ENCODE measurements around the gene KRT79. TPM values are rescaled to one million over a fixed set of nuclear protein-coding genes. Genes with fewer than 3 reads are reported as not detected.

The KRT79 gene
- polyA plus RNA-seq, 3 donors from 2014 or later = not detected

GRCh38 chr12:52836491-52837412, 2.6 kb upstream of the KRT79 start:
- H3K9me3 Mint-ChIP-seq = no peaks in the 10 kb centered on the region
- peak overlapping the region; percentile 84 to 96 (median 88) for H3K27ac Mint-ChIP-seq
- peaks cover 0 to 11% (median 9%) of the 10 kb centered on the region in 3 donors for H3K27me3 Mint-ChIP-seq (ENCODE audit: low read depth in 3 of 3)
- peaks cover 30 to 36% of the 10 kb centered on the region in 2 donors for H3K4me1 Mint-ChIP-seq
- no peaks in the 10 kb centered on the region for H3K36me3 Mint-ChIP-seq
- H3K4me3 Mint-ChIP-seq = peak overlapping the region; percentile 18 to 71 (median 70)
- no peak for DNase-seq

- Mint-ChIP-seq H3K27ac (peak overlapping the region; percentile 84 to 96 (median 88)), H3K27me3 (ENCODE audit: low read depth in 3 of 3) (peaks cover 0 to 11% (median 9%) of the 10 kb centered on the region in 3 donors), H3K4me1 (peaks cover 30 to 36% of the 10 kb centered on the region in 2 donors), H3K9me3 (no peaks in the 10 kb centered on the region), H3K4me3 (peak overlapping the region; percentile 5 to 71 (median 18)), H3K36me3 (no peaks in the 10 kb centered on the region)
- peak; percentile 68 to 77 (median 71) for DNase-seq
These were observed 1.9 kb upstream of the KRT79 start for GRCh38 chr12:52836042-52836466.

GRCh38 chr12:52835271-52836041, 1.3 kb upstream of the KRT79 start:
- Mint-ChIP-seq H3K27me3 (ENCODE audit: low read depth in 3 of 3) (peaks cover 0 to 11% (median 9%) of the 10 kb centered on the region in 3 donors), H3K36me3 (no peaks in the 10 kb centered on the region), H3K9me3 (no peaks in the 10 kb centered on the region), H3K4me3 (peak overlapping the region in 4 of 5 donors; percentile 5 to 71 (median 43)), H3K27ac (peak overlapping the region; percentile 84 to 96 (median 88)), H3K4me1 (peaks cover 30 to 36% of the 10 kb centered on the region in 2 donors)
- no peak for DNase-seq

- Mint-ChIP-seq H3K9me3 (peaks cover 0 to 2% (median 0%) of the 10 kb centered on the region in 6 donors), H3K4me3 (no peak overlapping the region), H3K27me3 (ENCODE audit: low read depth in 3 of 3) (peaks cover 0 to 10% (median 9%) of the 10 kb centered on the region in 3 donors), H3K27ac (peak overlapping the region in 4 of 6 donors; percentile 45 to 96 (median 62)), H3K4me1 (peaks cover 30 to 36% of the 10 kb centered on the region in 2 donors), H3K36me3 (no peaks in the 10 kb centered on the region)
- no peak for DNase-seq
These were observed 553 bp upstream of the KRT79 start for GRCh38 chr12:52834727-52835001.

GRCh38 chr12:52832985-52833905, 866 bp downstream of the KRT79 start:
- peaks cover 27 to 30% of the 10 kb centered on the region in 2 donors for H3K4me1 Mint-ChIP-seq
- peaks cover 0 to 10% (median 5%) of the 10 kb centered on the region in 3 donors for H3K27me3 Mint-ChIP-seq (ENCODE audit: low read depth in 3 of 3)
- H3K36me3 Mint-ChIP-seq = no peaks in the 10 kb centered on the region
- H3K27ac Mint-ChIP-seq = peak overlapping the region in 3 of 6 donors; percentile 32 to 77 (median 53)
- DNase-seq = no peak
- peaks cover 0 to 2% (median 0%) of the 10 kb centered on the region in 6 donors for H3K9me3 Mint-ChIP-seq
- H3K4me3 Mint-ChIP-seq = no peak overlapping the region

- H3K36me3 Mint-ChIP-seq = no peaks in the 10 kb centered on the region
- H3K9me3 Mint-ChIP-seq = peaks cover 0 to 2% (median 0%) of the 10 kb centered on the region in 6 donors
- H3K27me3 Mint-ChIP-seq (ENCODE audit: low read depth in 3 of 3) = peaks cover 0 to 10% (median 4%) of the 10 kb centered on the region in 3 donors
- no peak overlapping the region for H3K4me3 Mint-ChIP-seq
- peaks cover 23% of the 10 kb centered on the region in 2 donors for H3K4me1 Mint-ChIP-seq
- no peak for DNase-seq
- no peak overlapping the region for H3K27ac Mint-ChIP-seq
These were observed 1.7 kb downstream of the KRT79 start for GRCh38 chr12:52832451-52832850.

- Mint-ChIP-seq H3K27ac (no peak overlapping the region), H3K4me1 (peaks cover 11% of the 10 kb centered on the region in 2 donors), H3K36me3 (no peaks in the 10 kb centered on the region), H3K9me3 (peaks cover 0 to 2% (median 0%) of the 10 kb centered on the region in 6 donors), H3K4me3 (no peak overlapping the region), H3K27me3 (ENCODE audit: low read depth in 3 of 3) (peaks cover 0 to 4% (median 2%) of the 10 kb centered on the region in 3 donors)
- DNase-seq = no peak
These were observed 2.9 kb downstream of the KRT79 start for GRCh38 chr12:52831251-52831650.

- Mint-ChIP-seq H3K4me3 (no peak overlapping the region), H3K9me3 (peaks cover 0 to 2% (median 0%) of the 10 kb centered on the region in 6 donors), H3K36me3 (no peaks in the 10 kb centered on the region), H3K27me3 (ENCODE audit: low read depth in 3 of 3) (peaks cover 0 to 6% (median 5%) of the 10 kb centered on the region in 3 donors), H3K27ac (peak overlapping the region in 2 of 6 donors; percentile 2 to 29), H3K4me1 (peaks cover under 1% of the 10 kb centered on the region in 2 donors)
- no peak for DNase-seq
These were observed 3.9 kb downstream of the KRT79 start for GRCh38 chr12:52829986-52830770.

GRCh38 chr12:52828591-52829021, 5.5 kb downstream of the KRT79 start:
- no peak for DNase-seq
- Mint-ChIP-seq H3K4me1 (no peaks in the 10 kb centered on the region), H3K27ac (no peak overlapping the region), H3K27me3 (ENCODE audit: low read depth in 3 of 3) (peaks cover 3 to 5% (median 5%) of the 10 kb centered on the region in 3 donors), H3K36me3 (no peaks in the 10 kb centered on the region), H3K9me3 (peaks cover 0 to 2% (median 0%) of the 10 kb centered on the region in 6 donors), H3K4me3 (no peak overlapping the region)

- Mint-ChIP-seq H3K27ac (no peak overlapping the region), H3K27me3 (ENCODE audit: low read depth in 3 of 3) (peaks cover 4 to 5% (median 5%) of the 10 kb centered on the region in 3 donors), H3K9me3 (peaks cover 0 to 2% (median 0%) of the 10 kb centered on the region in 6 donors), H3K36me3 (no peaks in the 10 kb centered on the region), H3K4me3 (no peak overlapping the region), H3K4me1 (no peaks in the 10 kb centered on the region)
- DNase-seq = no peak
These were observed 6.0 kb downstream of the KRT79 start for GRCh38 chr12:52828156-52828555.

- Mint-ChIP-seq H3K9me3 (peaks cover 0 to 2% (median 0%) of the 10 kb centered on the region in 6 donors), H3K4me1 (no peaks in the 10 kb centered on the region), H3K4me3 (no peak overlapping the region), H3K36me3 (no peaks in the 10 kb centered on the region), H3K27me3 (ENCODE audit: low read depth in 3 of 3) (peaks cover 5% of the 10 kb centered on the region in 3 donors), H3K27ac (no peak overlapping the region)
- DNase-seq = no peak
These were observed 6.5 kb downstream of the KRT79 start for GRCh38 chr12:52827499-52828090.

All from immature natural killer cell (primary cell).